Measurements from ENCODE around the gene IZUMO1R.

IZUMO1R gene

DNA sequence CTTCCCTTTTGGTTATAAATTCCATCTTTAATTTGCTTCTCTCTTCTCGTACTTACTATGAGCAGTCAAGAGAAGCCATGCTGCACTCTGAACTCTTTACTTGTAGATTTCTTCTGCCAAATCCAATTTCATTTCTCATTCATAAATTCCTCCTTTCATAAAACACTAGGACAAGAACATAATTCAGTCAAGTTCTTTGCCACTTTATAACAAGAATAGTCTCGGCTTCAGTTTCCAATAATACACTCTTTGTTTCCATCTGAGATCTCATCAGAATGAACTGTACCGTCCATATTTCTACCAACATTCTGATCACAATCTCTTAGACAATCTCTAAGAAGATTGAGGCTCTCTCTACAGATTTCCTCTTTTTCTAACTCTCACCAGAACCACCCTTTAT, 25.1 kb downstream of the IZUMO1R start:
- Histone ChIP-seq H3K79me1 (ENCODE audit: low read depth, low read length) (peaks cover 3% of the 10 kb centered on the region), H4K8ac (ENCODE audit: low read depth, low read length) (no peak overlapping the region), H3K9ac (ENCODE audit: low read depth, low read length, poor library complexity) (no peak overlapping the region), H3K36me3 (replicated peaks in 1 of 2; ENCODE audit: control insufficient read depth in 2 of 2, insufficient read depth in 2 of 2, low read length in 2 of 2) (no peaks in the 10 kb centered on the region), H2BK12ac (ENCODE audit: low read length) (no peak overlapping the region), H3K27me3 (ENCODE audit: control insufficient read depth in 3 of 3, insufficient read depth in 3 of 3, low read depth in 1 of 3, low read length in 3 of 3) (peaks cover 0 to 2% (median 0%) of the 10 kb centered on the region in 3 experiments), H3K18ac (ENCODE audit: low read length) (no peak overlapping the region), H4K91ac (ENCODE audit: low read depth, low read length, poor library complexity) (no peak overlapping the region), H3K4me2 (ENCODE audit: insufficient read depth, low read length, poor library complexity, severe bottlenecking) (no peak overlapping the region), H3K4me1 (ENCODE audit: control insufficient read depth in 2 of 2, insufficient read depth in 1 of 2, low read depth in 1 of 2, low read length in 2 of 2) (no peaks in the 10 kb centered on the region), H3K14ac (ENCODE audit: low read length) (no peak overlapping the region), H2AK5ac (ENCODE audit: low read depth, low read length) (no peak overlapping the region), H2BK5ac (ENCODE audit: low read length) (no peak overlapping the region), H2BK120ac (ENCODE audit: low read depth, low read length) (no peak overlapping the region), H2AFZ (ENCODE audit: low read length) (no peak overlapping the region), H3K27ac (replicated peaks; ENCODE audit: low read length) (no peak overlapping the region), H3K23ac (ENCODE audit: low read depth, low read length, poor library complexity) (no peak overlapping the region), H3K9me3 (replicated peaks in 1 of 2; ENCODE audit: control insufficient read depth in 2 of 2, insufficient read depth in 1 of 2, low read depth in 1 of 2, low read length in 2 of 2) (no peaks in the 10 kb centered on the region), H2BK15ac (ENCODE audit: low read length) (no peak overlapping the region), H3K4me3 (ENCODE audit: low read length in 2 of 2) (no peak overlapping the region), H3K4ac (ENCODE audit: low read length) (no peak overlapping the region)
- DNase-seq (ENCODE audit: low spot score): no peak
- no CpG with 5 or more reads among the region's 3 CpGs for WGBS, 2 donors (ENCODE audit: extremely low coverage in 2 of 2, insufficient read length in 2 of 2, insufficient replicate concordance in 1 of 2)

DNA sequence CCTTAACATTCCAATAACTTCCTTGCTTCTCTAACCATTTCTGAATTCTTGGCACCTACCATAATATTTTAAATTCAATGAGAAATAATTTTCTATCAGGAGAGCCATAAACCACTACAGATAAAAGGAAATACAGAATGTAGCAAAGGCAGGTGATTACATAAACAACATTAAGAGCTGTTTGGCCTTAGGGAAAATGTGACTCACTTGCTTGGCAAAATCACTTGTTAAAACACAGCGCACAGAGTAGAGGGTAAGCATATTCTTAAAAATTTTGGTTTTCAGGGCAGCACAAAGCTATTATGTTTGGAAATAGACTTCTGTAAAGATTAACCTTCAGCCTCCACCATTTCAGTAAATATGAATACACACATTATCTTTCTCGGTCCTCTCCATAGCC, 26.4 kb downstream of the IZUMO1R start:
- Histone ChIP-seq H3K18ac (ENCODE audit: low read length) (no peak overlapping the region), H3K4me2 (ENCODE audit: insufficient read depth, low read length, poor library complexity, severe bottlenecking) (no peak overlapping the region), H3K9ac (ENCODE audit: low read depth, low read length, poor library complexity) (no peak overlapping the region), H2AFZ (ENCODE audit: low read length) (no peak overlapping the region), H2AK5ac (ENCODE audit: low read depth, low read length) (no peak overlapping the region), H3K9me3 (replicated peaks in 1 of 2; ENCODE audit: control insufficient read depth in 2 of 2, insufficient read depth in 1 of 2, low read depth in 1 of 2, low read length in 2 of 2) (no peaks in the 10 kb centered on the region), H2BK5ac (ENCODE audit: low read length) (no peak overlapping the region), H3K4me3 (ENCODE audit: low read length in 2 of 2) (no peak overlapping the region), H2BK120ac (ENCODE audit: low read depth, low read length) (no peak overlapping the region), H3K23ac (ENCODE audit: low read depth, low read length, poor library complexity) (no peak overlapping the region), H3K27ac (replicated peaks; ENCODE audit: low read length) (no peak overlapping the region), H3K14ac (ENCODE audit: low read length) (no peak overlapping the region), H3K27me3 (ENCODE audit: control insufficient read depth in 3 of 3, insufficient read depth in 3 of 3, low read depth in 1 of 3, low read length in 3 of 3) (peaks cover 0 to 2% (median 0%) of the 10 kb centered on the region in 3 experiments), H2BK15ac (ENCODE audit: low read length) (no peak overlapping the region), H2BK12ac (ENCODE audit: low read length) (no peak overlapping the region), H4K8ac (ENCODE audit: low read depth, low read length) (no peak overlapping the region), H3K79me1 (ENCODE audit: low read depth, low read length) (peaks cover 3% of the 10 kb centered on the region), H3K36me3 (replicated peaks in 1 of 2; ENCODE audit: control insufficient read depth in 2 of 2, insufficient read depth in 2 of 2, low read length in 2 of 2) (no peaks in the 10 kb centered on the region), H3K4me1 (ENCODE audit: control insufficient read depth in 2 of 2, insufficient read depth in 1 of 2, low read depth in 1 of 2, low read length in 2 of 2) (no peaks in the 10 kb centered on the region), H4K91ac (ENCODE audit: low read depth, low read length, poor library complexity) (no peak overlapping the region), H3K4ac (ENCODE audit: low read length) (no peak overlapping the region)
- WGBS, 2 donors (ENCODE audit: extremely low coverage in 2 of 2, insufficient read length in 2 of 2, insufficient replicate concordance in 1 of 2): no CpG with 5 or more reads among the region's 2 CpGs
- no peak for DNase-seq (ENCODE audit: low spot score)

DNA sequence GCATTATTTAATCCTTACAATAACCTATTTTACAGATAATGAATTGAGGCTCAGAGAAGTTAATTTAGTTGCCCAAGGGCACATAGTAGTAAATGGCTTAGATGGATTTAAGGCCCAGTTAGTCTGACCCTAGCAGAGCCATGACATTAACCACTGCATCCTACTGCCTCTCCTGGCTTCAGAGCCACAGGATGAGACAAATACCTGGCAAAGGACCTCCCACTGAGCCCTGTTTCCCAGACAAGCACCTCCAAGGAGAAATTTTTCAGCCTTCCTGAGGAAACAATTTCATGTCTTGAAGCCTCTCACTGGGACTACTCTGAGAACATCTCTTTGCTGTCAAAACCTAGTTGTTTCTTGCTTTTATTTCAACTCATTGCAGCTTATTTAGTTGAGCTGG, 28.4 kb downstream of the IZUMO1R start:
- no peak for DNase-seq (ENCODE audit: low spot score)
- Histone ChIP-seq H2BK5ac (ENCODE audit: low read length) (no peak overlapping the region), H4K8ac (ENCODE audit: low read depth, low read length) (no peak overlapping the region), H3K4me1 (ENCODE audit: control insufficient read depth in 2 of 2, insufficient read depth in 1 of 2, low read depth in 1 of 2, low read length in 2 of 2) (no peaks in the 10 kb centered on the region), H2AFZ (ENCODE audit: low read length) (no peak overlapping the region), H3K4ac (ENCODE audit: low read length) (no peak overlapping the region), H3K4me2 (ENCODE audit: insufficient read depth, low read length, poor library complexity, severe bottlenecking) (no peak overlapping the region), H3K36me3 (replicated peaks in 1 of 2; ENCODE audit: control insufficient read depth in 2 of 2, insufficient read depth in 2 of 2, low read length in 2 of 2) (no peaks in the 10 kb centered on the region), H3K79me1 (ENCODE audit: low read depth, low read length) (peaks cover 3% of the 10 kb centered on the region), H3K4me3 (ENCODE audit: low read length in 2 of 2) (no peak overlapping the region), H4K91ac (ENCODE audit: low read depth, low read length, poor library complexity) (no peak overlapping the region), H3K18ac (ENCODE audit: low read length) (no peak overlapping the region), H3K27ac (replicated peaks; ENCODE audit: low read length) (no peak overlapping the region), H3K9me3 (replicated peaks in 1 of 2; ENCODE audit: control insufficient read depth in 2 of 2, insufficient read depth in 1 of 2, low read depth in 1 of 2, low read length in 2 of 2) (no peaks in the 10 kb centered on the region), H3K14ac (ENCODE audit: low read length) (no peak overlapping the region), H3K9ac (ENCODE audit: low read depth, low read length, poor library complexity) (no peak overlapping the region), H2BK12ac (ENCODE audit: low read length) (no peak overlapping the region), H3K27me3 (ENCODE audit: control insufficient read depth in 3 of 3, insufficient read depth in 3 of 3, low read depth in 1 of 3, low read length in 3 of 3) (peaks cover 0 to 2% (median 0%) of the 10 kb centered on the region in 3 experiments), H3K23ac (ENCODE audit: low read depth, low read length, poor library complexity) (no peak overlapping the region), H2BK120ac (ENCODE audit: low read depth, low read length) (no peak overlapping the region), H2BK15ac (ENCODE audit: low read length) (no peak overlapping the region), H2AK5ac (ENCODE audit: low read depth, low read length) (no peak overlapping the region)

DNA sequence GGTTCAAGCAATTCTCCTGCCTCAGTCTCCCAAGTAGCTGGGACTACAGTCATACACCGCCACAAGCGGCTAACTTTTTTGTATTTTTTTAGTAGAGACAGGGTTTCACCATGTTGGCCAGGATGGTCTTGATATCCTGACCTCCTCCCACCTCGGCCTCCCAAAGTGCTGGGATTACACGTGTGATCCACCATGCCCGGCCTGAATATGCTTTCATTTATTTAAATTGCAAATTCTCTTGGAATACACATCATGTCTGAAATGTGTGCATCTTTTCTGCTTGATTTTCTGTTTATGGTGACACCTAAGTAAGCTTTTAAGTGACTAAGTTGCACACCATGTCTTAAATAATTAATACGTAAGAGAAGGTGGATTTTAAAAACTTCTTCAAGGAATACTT, 31.7 kb downstream of the IZUMO1R start:
- H3K27ac ChIP-seq (replicated peaks; ENCODE audit: low read length): no peak overlapping the region
- no peak overlapping the region for H2AFZ ChIP-seq (ENCODE audit: low read length)
- H4K91ac ChIP-seq (ENCODE audit: low read depth, low read length, poor library complexity): no peak overlapping the region
- H3K27me3 ChIP-seq (ENCODE audit: control insufficient read depth in 3 of 3, insufficient read depth in 3 of 3, low read depth in 1 of 3, low read length in 3 of 3): peaks cover 0 to 2% (median 0%) of the 10 kb centered on the region in 3 experiments
- WGBS, 2 donors (ENCODE audit: extremely low coverage in 2 of 2, insufficient read length in 2 of 2, insufficient replicate concordance in 1 of 2): no CpG with 5 or more reads among the region's 6 CpGs
- no peak for DNase-seq (ENCODE audit: low spot score)
- no peaks in the 10 kb centered on the region for H3K4me1 ChIP-seq (ENCODE audit: control insufficient read depth in 2 of 2, insufficient read depth in 1 of 2, low read depth in 1 of 2, low read length in 2 of 2)
- H2BK5ac ChIP-seq (ENCODE audit: low read length): no peak overlapping the region
- H2AK5ac ChIP-seq (ENCODE audit: low read depth, low read length): no peak overlapping the region
- H3K9me3 ChIP-seq (replicated peaks in 1 of 2; ENCODE audit: control insufficient read depth in 2 of 2, insufficient read depth in 1 of 2, low read depth in 1 of 2, low read length in 2 of 2): no peaks in the 10 kb centered on the region
- H2BK15ac ChIP-seq (ENCODE audit: low read length): no peak overlapping the region
- no peaks in the 10 kb centered on the region for H3K79me1 ChIP-seq (ENCODE audit: low read depth, low read length)
- H3K14ac ChIP-seq (ENCODE audit: low read length): no peak overlapping the region
- H3K36me3 ChIP-seq (replicated peaks in 1 of 2; ENCODE audit: control insufficient read depth in 2 of 2, insufficient read depth in 2 of 2, low read length in 2 of 2): no peaks in the 10 kb centered on the region
- no peak overlapping the region for H3K4me3 ChIP-seq (ENCODE audit: low read length in 2 of 2)
- H3K4me2 ChIP-seq (ENCODE audit: insufficient read depth, low read length, poor library complexity, severe bottlenecking): no peak overlapping the region
- H4K8ac ChIP-seq (ENCODE audit: low read depth, low read length): no peak overlapping the region
- H3K4ac ChIP-seq (ENCODE audit: low read length): no peak overlapping the region
- no peak overlapping the region for H3K18ac ChIP-seq (ENCODE audit: low read length)
- H2BK12ac ChIP-seq (ENCODE audit: low read length): no peak overlapping the region
- H3K9ac ChIP-seq (ENCODE audit: low read depth, low read length, poor library complexity): no peak overlapping the region
- no peak overlapping the region for H3K23ac ChIP-seq (ENCODE audit: low read depth, low read length, poor library complexity)
- no peak overlapping the region for H2BK120ac ChIP-seq (ENCODE audit: low read depth, low read length)

All from neuronal stem cell (in vitro differentiated cells).